ENCODE data around the gene PHACTR4.
"Not testable (repeated sequence)": the region's sequence is repeated elsewhere in the genome, so short reads cannot be mapped to it uniquely, and the experiment has no call there.

The PHACTR4 gene

DNA sequence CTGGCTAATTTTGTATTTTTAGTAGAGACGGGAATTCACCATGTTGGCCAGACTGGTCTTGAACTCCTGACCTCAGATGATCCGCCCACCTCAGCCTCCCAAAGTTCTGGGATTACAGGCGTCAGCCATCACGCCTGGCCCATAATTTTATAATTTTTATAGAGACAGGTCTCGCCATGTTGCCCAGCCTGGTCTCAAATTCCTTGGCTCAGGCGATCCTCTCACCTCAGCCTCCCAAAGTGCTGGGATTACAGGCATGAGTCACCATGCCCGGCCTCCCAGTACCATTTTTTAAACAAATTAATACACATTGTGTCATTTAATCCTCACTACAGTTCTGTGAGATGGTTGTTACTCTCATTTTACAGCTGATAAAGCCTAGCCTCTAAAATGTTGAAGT is 3.9 kb downstream of the PHACTR4 start:
- DNase-seq = not testable (repeated sequence)

- DNase-seq = no peak
These were observed 4.8 kb downstream of the PHACTR4 start for GRCh38 chr1:28374297-28374696.

DNA sequence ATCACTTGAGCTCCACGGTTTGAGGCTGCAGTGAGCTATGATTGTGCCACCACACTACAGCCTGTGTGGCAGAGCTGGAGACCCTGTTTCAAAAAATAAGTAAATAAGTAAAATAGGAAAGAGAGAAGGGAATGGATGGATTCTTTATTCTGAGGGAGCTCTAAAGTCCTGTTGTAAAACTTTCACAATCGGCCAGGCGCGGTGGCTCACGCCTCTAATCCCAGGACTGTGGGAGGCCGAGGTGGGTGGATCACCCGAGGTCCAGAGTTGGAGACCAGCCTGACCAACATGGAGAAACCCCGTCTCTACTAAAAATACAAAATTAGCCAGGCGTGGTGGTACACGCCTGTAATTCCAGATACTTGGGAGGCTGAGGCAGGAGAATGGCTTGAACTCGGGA is 6.1 kb downstream of the PHACTR4 start:
- DNase-seq = not testable (repeated sequence)

- DNase-seq = not testable (repeated sequence)
These were observed 6.7 kb downstream of the PHACTR4 start for GRCh38 chr1:28376195-28376594.

DNA sequence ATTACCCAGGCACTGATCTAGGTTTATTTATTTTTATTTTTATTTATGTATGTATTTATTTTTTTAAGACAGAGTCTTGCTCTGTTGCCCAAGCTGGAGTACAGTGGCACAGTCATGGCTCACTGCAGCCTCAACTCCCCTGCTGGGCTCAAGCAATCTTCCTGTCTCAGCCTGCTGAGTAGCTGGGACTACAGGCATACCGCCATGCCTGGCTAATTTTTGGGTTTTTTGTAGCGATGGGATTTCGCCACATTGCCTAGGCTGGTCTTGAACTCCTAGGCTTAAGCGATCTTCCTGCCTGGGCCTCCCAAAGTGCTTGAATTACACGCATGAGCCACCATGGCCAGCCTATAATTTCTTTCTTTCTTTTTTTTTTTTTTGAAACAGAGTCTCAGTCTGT is 9.4 kb downstream of the PHACTR4 start:
- no peak for DNase-seq

GRCh38 chr1:28380394-28380793 is 10.9 kb downstream of the PHACTR4 start:
- no peak for DNase-seq

- DNase-seq = not testable (repeated sequence)
These were observed 14.2 kb downstream of the PHACTR4 start for GRCh38 chr1:28383785-28384184.

DNA sequence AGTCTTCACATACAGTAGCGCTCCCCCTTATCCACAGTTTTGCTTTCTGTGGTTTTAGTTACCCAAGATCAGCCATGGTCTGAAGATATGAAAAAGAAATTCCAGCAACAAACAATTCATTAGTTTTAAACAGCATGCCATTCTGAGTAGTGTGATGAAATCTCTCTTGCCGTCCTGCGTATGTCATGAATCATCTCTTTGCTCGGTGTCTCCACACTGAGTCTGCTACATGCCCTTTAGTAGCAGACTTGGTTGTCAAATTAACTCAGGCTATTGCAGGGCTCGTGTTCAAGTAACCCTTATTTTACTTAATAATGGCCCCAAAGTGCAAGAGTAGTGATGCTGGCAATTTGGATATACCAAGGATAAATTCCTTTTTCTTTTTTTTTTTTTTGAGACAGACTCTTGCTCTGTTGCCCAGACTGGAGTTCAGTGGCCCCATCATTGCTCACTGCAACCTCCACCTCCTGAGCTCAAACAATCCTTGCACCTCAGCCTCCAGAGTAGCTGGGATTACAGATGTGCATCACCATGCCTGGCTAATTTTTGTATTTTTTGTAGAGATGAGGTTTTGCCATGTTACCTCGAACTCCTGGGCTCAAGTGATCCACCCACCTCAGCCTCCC is 22.6 kb downstream of the PHACTR4 start:
- DNase-seq = no peak

DNA sequence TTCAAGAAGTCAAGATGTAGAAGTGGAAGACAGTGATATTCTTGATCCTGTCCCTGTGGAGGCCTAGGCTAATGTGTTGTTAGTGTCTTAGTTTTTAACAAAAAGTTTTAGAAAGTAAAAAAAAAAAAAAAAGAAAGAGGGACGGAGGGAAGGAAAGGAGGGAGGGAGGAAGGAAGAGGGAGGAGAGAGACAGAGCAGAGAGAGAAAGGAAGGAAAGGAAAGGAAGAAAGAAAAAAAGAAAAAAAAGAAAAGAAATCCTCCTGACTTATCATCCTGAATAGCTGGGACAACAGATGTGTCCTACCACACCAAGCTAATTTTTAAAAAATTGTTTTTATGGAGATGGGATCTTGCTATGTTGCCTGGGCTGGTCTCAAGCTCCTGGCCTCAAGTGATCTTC is 24.6 kb downstream of the PHACTR4 start:
- no peak for DNase-seq

- DNase-seq = no peak
These were observed 25.6 kb downstream of the PHACTR4 start for GRCh38 chr1:28395181-28395580.

- no peak for DNase-seq
These were observed 32.2 kb downstream of the PHACTR4 start for GRCh38 chr1:28401760-28402159.

- DNase-seq = no peak
These were observed 39.5 kb downstream of the PHACTR4 start for GRCh38 chr1:28409090-28409489.

GRCh38 chr1:28411656-28412055 is 42.1 kb downstream of the PHACTR4 start:
- no peak for DNase-seq

- no peak for DNase-seq
These were observed 43.2 kb downstream of the PHACTR4 start for GRCh38 chr1:28412731-28413130.

GRCh38 chr1:28416509-28417194 is 47.1 kb downstream of the PHACTR4 start:
- no peak for DNase-seq

- DNase-seq = no peak
These were observed 47.9 kb downstream of the PHACTR4 start for GRCh38 chr1:28417441-28417922.

GRCh38 chr1:28417926-28418637 is 48.5 kb downstream of the PHACTR4 start:
- DNase-seq = no peak

- no peak for DNase-seq
These were observed 52.2 kb downstream of the PHACTR4 start for GRCh38 chr1:28421744-28422143.

GRCh38 chr1:28426831-28427230 is 57.3 kb downstream of the PHACTR4 start:
- DNase-seq = no peak

DNA sequence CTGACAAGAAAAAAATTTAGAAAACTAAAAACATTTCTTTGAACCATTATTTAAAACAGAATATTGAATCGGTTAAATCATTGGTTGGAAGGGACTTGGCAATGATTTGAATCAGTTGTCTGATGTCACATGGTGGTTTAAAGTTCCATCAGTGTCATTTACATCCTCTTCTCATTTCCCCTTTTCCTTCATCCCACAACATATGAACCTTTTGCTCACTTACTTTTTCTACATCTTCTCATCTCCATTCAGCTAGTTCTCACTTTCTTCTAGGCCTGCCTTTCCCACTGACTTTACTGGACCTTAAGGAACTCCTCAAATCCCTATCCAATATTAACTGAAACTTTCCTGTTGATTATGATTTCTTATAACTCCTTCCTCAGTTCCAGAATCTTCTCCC is 58.5 kb downstream of the PHACTR4 start:
- no peak for DNase-seq

DNA sequence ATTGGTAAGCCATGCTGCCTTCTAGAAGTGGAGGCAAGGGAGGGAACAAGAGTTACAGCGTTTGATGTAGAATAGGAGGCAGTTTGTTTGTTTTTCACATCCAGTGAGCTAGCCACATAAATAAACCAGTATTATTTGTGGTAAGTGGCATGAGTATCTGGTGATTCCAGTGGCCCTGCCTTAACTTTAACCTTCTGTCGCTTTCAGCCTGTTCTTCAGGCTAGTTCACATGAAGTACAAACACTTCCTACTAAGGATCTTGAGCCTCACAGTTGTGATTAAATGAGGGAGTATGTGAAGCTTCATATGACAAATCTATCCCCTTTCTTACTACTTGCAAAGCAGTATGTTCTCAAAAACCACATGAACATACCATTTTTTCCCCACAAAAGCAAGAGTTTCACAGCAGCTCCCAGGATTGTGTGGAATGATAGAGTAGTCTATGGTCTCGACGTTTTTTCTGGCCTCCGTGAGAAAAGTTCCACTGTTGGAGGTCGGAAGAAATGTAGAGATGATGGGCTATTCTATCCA is 59.5 kb downstream of the PHACTR4 start:
- no peak for DNase-seq

- DNase-seq = no peak
These were observed 66.8 kb downstream of the PHACTR4 start for GRCh38 chr1:28436211-28436769.

GRCh38 chr1:28437264-28437923 is 67.9 kb downstream of the PHACTR4 start:
- DNase-seq = peak; percentile 78

Data from islet precursor cell (in vitro differentiated cells).